Suprapubic skin (tissue), 4 donors: ENCODE results near the gene SRRM2. TPM values are rescaled to one million over a fixed set of nuclear protein-coding genes. Genes with fewer than 3 reads are reported as not detected.

Source experiments
- DNase-seq, 2 donors: peaks; one replicate each; pipeline ENCODE4 v3.0.0-alpha.2; 2019; ENCODE audit warnings: low spot score in 2 of 2
- H3K27ac ChIP-seq: fragments of 200-600 bp; sonication (generic); one replicate; pipeline ENCODE4 v1.5.1; 2019
- H3K27me3 ChIP-seq: fragments of 200-600 bp; sonication (generic); one replicate; pipeline ENCODE4 v1.5.1; 2019
- H3K36me3 ChIP-seq: fragments of 200-600 bp; sonication (generic); one replicate; pipeline ENCODE4 v1.5.1; 2019
- H3K4me1 ChIP-seq: fragments of 200-600 bp; sonication (generic); one replicate; pipeline ENCODE4 v1.5.1; 2019
- H3K4me3 ChIP-seq: fragments of 200-600 bp; sonication (generic); one replicate; pipeline ENCODE4 v1.5.1; 2019; ENCODE audit warnings: mild to moderate bottlenecking
- H3K9me3 ChIP-seq: fragments of 200-600 bp; sonication (generic); one replicate; pipeline ENCODE4 v1.5.1; 2019
- EP300 ChIP-seq: sonication (generic); formaldehyde crosslinking; IDR thresholded peaks from one replicate; pipeline ENCODE4 v1.6.1; 2017; ENCODE audit warnings: antibody characterized with exemption
- POLR2A ChIP-seq, 2 donors: fragments of 450-650 bp; IDR thresholded peaks; one replicate each; pipeline ENCODE4 v1.6.1; 2017; ENCODE audit warnings: antibody characterized with exemption in 2 of 2, mild to moderate bottlenecking in 2 of 2, moderate library complexity in 2 of 2
- POLR2AphosphoS5 ChIP-seq, 3 donors: sonication (generic); formaldehyde crosslinking; IDR thresholded peaks; one replicate each; pipeline ENCODE4 v1.6.1; 2017; ENCODE audit warnings: antibody characterized with exemption in 3 of 3
- WGBS: methylation state at CpG from one replicate; pipeline ENCODE4 v1.1.5; 2018; 5-methylcytosine and 5-hydroxymethylcytosine counted together
- total RNA-seq, 4 donors: library from RNA; depleted of rRNA; stranded (reverse); fragments of >200 nt; gene quantifications; one replicate each; pipeline ENCODE4 v1.1.0, GENCODE V29; 2016
- TF ChIP-seq, protein P1 (sequence below), 2 donors: fragments of 200-600 bp in 1 of 2; fragments of 450-650 bp in 1 of 2; sonication (generic) in 1 of 2; IDR thresholded peaks; one replicate each; pipeline ENCODE4 v1.5.1; 2016 to 2019; ENCODE audit warnings: antibody characterized with exemption in 2 of 2, mild to moderate bottlenecking in 1 of 2, moderate library complexity in 1 of 2

Gene SRRM2
- total RNA-seq, 4 donors from 2014 or later: 484 to 1,595 (median 654) TPM

- TF ChIP-seq, protein P1, sequence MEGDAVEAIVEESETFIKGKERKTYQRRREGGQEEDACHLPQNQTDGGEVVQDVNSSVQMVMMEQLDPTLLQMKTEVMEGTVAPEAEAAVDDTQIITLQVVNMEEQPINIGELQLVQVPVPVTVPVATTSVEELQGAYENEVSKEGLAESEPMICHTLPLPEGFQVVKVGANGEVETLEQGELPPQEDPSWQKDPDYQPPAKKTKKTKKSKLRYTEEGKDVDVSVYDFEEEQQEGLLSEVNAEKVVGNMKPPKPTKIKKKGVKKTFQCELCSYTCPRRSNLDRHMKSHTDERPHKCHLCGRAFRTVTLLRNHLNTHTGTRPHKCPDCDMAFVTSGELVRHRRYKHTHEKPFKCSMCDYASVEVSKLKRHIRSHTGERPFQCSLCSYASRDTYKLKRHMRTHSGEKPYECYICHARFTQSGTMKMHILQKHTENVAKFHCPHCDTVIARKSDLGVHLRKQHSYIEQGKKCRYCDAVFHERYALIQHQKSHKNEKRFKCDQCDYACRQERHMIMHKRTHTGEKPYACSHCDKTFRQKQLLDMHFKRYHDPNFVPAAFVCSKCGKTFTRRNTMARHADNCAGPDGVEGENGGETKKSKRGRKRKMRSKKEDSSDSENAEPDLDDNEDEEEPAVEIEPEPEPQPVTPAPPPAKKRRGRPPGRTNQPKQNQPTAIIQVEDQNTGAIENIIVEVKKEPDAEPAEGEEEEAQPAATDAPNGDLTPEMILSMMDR (IDR thresholded peaks at IDR 0.05): no peak
- no peak for TF ChIP-seq POLR2A (IDR thresholded peaks at IDR 0.05)
- TF ChIP-seq EP300: no peak
- TF ChIP-seq POLR2AphosphoS5 (IDR thresholded peaks at IDR 0.05): no peak
- Histone ChIP-seq H3K4me1 (peaks cover 45% of the 10 kb centered on the region), H3K36me3 (peaks cover 18% of the 10 kb centered on the region), H3K4me3 (peak overlapping the region; percentile 58), H3K27ac (peak overlapping the region; percentile 99), H3K27me3 (no peaks in the 10 kb centered on the region), H3K9me3 (no peaks in the 10 kb centered on the region)
- DNase-seq: peak in 1 of 2 donors; percentile 80
- WGBS: under 1% methylated on average over 24 of the region's 82 CpGs
Measured at GRCh38 chr16:2752850-2753732, 653 bp downstream of the SRRM2 start.

DNA sequence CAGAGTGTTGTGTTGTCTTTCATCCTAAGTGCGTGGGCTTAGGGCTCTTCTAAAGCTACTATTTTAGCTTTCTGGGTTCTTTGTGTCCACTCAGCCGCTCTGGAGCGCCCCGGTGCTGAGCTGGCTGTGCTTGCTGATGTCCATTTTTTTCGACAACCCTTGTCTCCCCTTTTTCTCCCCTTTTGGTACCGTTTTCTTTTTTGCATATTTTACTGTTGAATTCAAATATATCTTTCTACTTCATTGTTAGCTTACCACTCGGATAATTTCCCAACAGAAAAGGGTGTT lies 1.2 kb downstream of the SRRM2 start:
- Histone ChIP-seq H3K9me3 (no peaks in the 10 kb centered on the region), H3K27ac (peak overlapping the region; percentile 99), H3K4me3 (peak overlapping the region; percentile 58), H3K27me3 (no peaks in the 10 kb centered on the region), H3K4me1 (peaks cover 45% of the 10 kb centered on the region), H3K36me3 (peaks cover 24% of the 10 kb centered on the region)
- under 1% methylated on average over 7 of the region's 7 CpGs for WGBS
- DNase-seq: no peak
- TF ChIP-seq EP300 (no peak), POLR2AphosphoS5 (IDR thresholded peaks at IDR 0.05) (no peak), POLR2A (IDR thresholded peaks at IDR 0.05) (no peak)
- TF ChIP-seq, protein P1 (IDR thresholded peaks at IDR 0.05): no peak

DNA sequence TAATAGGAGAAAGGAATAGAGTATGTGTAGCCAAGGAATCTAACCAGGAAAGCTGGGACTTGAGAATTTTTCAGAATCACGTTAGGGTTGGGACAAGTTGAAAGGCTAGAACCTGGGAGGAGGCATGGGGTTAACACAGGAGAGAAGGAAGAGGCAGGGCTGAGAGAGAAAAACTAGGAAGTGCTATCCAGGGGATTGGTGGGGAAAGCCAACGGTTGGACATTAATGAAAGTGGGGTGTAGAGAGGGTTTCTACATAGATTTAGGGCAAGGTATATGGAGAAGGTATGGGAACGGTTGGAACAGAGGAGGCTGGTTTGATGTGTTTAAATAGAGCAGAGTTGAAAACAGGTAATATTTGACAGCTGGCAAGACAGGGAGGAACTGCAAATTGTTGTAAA lies 2.7 kb downstream of the SRRM2 start:
- TF ChIP-seq POLR2AphosphoS5 (IDR thresholded peaks at IDR 0.05): no peak
- no peak for TF ChIP-seq POLR2A (IDR thresholded peaks at IDR 0.05)
- no peak for TF ChIP-seq EP300
- TF ChIP-seq, protein P1 (IDR thresholded peaks at IDR 0.05): no peak
- no peaks in the 10 kb centered on the region for H3K27me3 ChIP-seq
- H3K9me3 ChIP-seq: no peaks in the 10 kb centered on the region
- peaks cover 45% of the 10 kb centered on the region for H3K4me1 ChIP-seq
- WGBS: 23% methylated on average over 3 of the region's 3 CpGs
- no peak overlapping the region for H3K27ac ChIP-seq
- peak overlapping the region; percentile 58 for H3K4me3 ChIP-seq
- DNase-seq: no peak
- H3K36me3 ChIP-seq: peaks cover 39% of the 10 kb centered on the region

DNA sequence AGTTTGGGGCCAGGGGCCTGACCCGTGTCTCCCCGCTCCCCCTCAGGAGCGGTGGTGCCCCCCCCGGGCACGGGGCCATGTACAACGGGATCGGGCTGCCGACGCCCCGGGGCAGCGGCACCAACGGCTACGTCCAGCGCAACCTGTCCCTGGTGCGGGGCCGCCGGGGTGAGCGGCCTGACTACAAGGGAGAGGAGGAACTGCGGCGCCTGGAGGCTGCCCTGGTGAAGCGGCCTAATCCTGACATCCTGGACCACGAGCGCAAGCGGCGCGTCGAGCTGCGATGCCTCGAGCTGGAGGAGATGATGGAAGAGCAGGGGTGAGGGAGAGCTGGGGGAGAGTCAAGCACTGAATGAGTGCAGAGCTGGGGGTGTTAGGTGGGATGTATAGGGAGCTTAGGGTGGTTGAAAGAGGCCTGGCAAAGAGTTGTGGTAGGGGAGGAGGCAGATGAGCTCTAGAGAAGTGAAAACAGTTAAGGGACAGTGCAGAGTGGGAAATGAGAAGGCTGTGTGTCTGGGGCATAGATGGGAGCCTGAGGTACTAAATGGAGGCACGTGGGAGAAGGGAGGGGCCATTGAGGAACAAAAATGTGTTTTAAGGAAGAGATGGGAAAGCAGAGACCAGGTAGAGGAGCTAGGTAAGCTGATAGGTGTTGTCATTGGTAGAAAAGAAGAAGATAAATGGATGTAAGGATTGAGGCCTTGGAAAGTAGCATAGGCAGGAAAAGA lies 4.0 kb downstream of the SRRM2 start:
- Histone ChIP-seq H3K4me3 (no peak overlapping the region), H3K4me1 (peaks cover 44% of the 10 kb centered on the region), H3K9me3 (no peaks in the 10 kb centered on the region), H3K27ac (no peak overlapping the region), H3K36me3 (peaks cover 51% of the 10 kb centered on the region), H3K27me3 (no peaks in the 10 kb centered on the region)
- DNase-seq: no peak
- 85% methylated on average over 30 of the region's 30 CpGs for WGBS
- TF ChIP-seq EP300 (no peak), POLR2A (IDR thresholded peaks at IDR 0.05) (no peak), POLR2AphosphoS5 (IDR thresholded peaks at IDR 0.05) (no peak)
- TF ChIP-seq, protein P1 (IDR thresholded peaks at IDR 0.05): no peak

DNA sequence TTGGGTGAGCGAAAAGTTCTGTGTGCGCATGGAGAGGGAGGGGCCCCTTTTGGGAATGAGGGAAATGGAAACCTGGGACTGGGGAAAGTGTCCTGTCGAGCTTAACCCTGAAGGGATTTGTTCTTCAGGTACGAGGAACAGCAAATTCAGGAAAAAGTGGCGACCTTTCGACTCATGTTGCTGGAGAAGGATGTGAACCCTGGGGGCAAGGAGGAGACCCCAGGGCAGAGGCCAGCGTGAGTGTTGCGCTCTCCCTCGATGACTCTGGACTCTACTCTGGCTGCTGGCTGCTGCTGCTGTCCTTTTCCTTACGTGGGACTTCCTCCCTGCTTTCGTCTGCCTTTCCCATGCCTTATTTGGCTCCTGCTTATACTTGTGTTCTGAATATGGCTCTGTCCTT lies 4.9 kb downstream of the SRRM2 start:
- H3K9me3 ChIP-seq: no peaks in the 10 kb centered on the region
- no peak overlapping the region for H3K27ac ChIP-seq
- H3K4me1 ChIP-seq: peaks cover 38% of the 10 kb centered on the region
- no peaks in the 10 kb centered on the region for H3K27me3 ChIP-seq
- TF ChIP-seq POLR2A (IDR thresholded peaks at IDR 0.05) (no peak), POLR2AphosphoS5 (IDR thresholded peaks at IDR 0.05) (no peak), EP300 (no peak)
- TF ChIP-seq, protein P1 (IDR thresholded peaks at IDR 0.05): no peak
- WGBS: 71% methylated on average over 11 of the region's 11 CpGs
- H3K36me3 ChIP-seq: peaks cover 60% of the 10 kb centered on the region
- no peak for DNase-seq
- H3K4me3 ChIP-seq: no peak overlapping the region
